IPS DF 19.7 (cell line): ENCODE measurements around the gene MAU2.

ENCODE experiments used
- DNase-seq: peaks from one replicate; pipeline ENCODE4 v3.0.0-alpha.2; 2013; ENCODE audit warnings: low read depth, low spot score

The MAU2 gene

DNA sequence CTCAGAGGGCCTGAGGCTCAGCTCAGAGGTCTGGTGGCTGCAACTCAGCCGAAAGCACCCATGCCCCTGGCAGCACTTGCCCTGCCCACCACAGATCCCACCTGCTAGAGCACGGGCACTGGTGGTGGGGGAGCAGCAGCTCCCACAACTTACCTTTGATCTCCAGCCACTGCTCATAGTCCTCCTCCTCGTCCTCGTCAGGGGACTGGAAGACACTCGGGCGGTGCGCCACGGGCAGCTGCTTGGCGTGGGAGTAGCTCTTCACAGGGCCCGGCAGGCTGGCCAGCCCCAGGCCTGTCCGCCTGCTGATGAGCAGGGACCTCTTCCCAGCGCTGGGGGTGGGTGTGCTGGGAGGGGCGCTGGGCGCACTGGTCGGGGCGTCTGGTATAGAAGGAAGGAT, 14.9 kb upstream of the MAU2 start:
- DNase-seq, result no peak

DNA sequence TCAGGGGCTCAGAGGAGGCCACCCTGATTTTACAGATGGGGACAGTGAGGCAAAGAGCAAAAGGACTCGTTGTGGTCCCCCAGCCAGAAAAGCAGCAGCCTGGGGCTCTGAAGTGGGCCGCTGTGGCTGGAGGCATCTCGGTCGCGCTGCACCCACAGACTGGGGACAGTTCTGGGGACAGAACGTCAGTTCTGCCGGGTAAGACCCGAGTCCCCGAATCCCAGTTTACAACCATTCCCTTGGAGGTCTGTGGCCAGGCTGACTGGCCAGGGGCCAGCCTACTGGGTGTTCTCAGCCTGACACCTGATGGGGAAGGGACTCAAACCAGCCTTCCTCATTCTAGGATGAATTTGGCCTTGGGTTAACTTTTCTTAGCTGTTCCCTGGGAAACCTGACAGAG, 14.4 kb upstream of the MAU2 start:
- DNase-seq, result no peak

DNA sequence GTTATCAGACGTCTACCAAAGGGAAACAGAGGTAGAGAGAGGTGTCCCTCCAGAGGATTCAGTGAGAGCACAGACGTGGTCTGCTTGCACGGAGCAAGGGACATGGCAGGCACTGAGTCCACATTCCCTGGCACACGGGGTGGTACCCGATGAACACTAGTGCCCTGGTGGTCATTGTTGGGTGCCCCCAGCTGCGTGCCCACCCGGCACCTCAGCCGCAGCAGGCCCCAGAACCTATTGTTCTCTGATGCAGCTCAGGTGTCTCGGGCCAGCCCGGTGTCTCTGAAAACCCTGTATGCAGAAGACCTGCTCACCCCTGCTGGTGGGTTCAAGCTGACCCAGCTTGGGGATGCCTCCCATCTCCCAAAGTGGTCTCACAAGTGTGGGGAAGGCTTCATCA, 12.3 kb upstream of the MAU2 start:
- DNase-seq, result no peak

DNA sequence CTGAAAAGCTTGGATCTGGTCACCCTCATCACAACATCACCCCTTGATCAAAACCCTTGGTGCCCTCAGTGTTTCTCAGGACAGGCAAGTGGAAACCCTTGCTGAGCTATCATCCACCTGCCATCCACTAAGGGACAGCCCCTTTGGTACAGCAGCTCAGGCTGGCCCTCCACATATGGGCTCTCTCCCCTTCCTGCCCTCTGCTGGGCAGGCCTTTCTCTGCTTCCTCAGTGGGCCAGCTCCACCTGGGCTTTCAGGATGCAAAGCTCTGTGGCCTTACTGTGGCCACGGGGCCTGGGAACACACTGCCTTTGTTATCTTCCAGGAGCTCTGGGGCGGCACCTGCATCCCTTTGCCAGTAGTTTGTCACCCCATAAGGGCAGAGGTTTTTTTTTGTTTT, 5.2 kb upstream of the MAU2 start:
- DNase-seq, result no peak

DNA sequence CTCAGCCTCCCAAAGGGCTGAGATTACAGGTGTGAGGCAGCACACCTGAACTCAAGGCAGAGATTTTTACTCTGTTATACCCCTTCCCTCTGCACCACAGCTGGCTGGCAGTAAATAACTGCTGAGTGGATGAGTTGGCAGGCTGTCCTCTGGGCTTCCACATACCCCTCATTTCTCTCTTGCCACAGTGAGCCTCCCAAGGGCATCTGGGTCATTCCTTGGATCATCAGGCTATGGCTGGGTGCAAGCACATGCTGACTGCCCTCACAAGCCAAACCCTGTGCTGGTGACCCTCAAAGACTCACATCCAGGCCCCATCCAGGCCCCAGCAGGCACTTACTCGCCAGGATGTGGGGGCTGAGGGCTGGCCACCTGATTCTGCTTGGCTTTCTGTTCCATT, 4.5 kb upstream of the MAU2 start:
- no peak for DNase-seq

DNA sequence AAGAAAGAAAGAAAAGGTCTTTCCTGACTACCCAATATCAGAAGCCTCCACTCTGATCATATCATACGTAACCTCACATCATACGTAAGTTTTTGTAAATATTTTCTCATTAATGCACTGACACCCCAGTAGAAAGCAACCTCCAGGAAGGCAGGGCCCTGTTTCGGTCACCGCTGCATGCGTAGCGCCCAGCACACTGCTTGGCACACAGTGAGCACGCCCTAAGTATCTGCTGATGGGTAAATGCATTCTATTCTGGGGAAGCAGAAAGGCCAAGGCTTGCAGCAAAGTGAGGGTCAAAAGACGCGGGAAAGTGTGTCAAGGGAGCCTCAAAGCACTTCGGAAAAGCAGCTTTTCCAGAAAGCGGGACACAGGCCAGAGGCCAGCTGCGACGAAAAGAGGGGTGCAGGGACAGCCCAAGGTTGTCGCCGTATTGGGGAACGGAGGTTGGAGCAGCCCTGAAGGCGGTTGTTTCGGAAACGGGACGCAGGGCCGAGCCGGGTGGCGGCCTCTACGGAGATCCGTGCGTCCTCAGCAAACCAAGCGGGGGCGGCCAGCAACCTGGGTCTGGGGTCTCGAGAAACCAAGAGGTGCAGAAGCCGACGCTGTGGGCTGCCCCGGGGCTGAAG, 783 bp upstream of the MAU2 start:
- no peak for DNase-seq

DNA sequence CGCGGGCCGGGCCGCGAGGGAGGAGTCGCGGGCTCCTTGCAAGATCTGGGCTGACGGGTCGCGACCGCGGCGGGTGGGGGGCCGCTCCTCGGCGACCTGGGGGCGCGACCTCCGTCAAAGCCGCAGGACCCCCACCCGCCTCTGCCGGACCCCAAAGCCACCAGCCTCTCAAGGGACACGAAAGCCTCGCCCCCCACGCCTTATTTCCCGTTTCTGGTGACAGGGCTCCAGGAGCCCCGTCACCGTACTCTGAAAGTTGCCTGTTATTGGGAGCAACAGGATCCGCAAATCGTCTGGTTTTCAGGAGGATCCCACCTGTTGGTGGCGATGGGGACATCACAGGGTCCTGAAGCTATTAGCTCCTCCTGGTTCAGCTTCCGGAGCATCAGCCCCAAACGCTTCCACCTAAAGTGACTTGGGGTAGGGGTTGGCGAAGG, 530 bp downstream of the MAU2 start:
- no peak for DNase-seq

DNA sequence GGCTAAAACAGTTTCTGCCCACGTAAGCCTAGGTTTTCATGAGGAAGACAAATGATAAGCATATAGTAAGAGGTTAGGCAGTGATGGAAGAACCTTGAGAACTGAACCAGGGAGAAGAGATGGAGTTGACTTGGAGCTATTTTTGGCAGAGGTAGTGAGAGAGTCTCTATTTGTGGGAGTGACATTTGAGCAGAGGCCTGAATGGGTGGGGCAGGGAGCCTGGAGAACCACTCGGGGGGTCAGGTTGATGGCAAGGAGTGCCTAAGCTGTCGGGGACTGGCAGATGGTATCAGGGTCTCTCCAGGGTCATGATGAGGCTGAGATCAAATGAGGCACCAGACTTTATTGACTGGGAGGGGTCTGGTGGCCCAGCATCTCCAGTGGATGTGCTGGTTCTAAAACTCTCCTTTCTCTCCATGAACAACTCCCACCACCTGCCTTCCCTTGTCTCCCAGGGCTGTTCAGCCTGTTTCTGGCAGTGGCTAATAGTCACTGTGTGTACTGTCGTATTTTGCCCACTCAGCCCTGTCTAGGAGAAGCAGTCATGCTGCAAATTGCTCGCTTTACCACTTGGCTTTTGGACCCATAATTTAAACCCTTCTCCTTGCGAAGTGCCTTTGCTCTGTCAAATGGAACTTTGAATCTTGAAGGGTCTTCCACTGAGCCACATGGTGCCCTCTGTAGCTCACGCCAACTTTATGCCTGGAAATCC, 3.6 kb downstream of the MAU2 start:
- DNase-seq, result no peak

DNA sequence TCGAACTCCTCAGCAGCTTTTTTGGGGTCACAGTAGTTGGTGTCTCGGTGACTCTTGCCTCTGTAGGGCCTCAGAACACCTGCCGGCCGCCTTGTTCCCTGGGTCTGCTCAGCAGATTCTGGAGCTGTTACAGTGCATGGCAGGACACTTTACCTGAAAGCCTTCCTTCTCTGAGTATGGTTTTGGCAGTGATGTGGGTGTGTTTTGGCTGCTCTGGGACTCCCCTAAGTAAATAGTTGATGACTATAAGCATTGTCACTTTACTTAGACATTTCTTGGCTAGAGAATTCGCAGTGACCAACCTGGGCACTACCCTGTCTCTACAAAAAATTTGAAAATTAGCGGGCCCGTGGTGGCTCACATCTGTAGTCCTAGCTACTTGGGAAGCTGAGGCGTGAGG, 7.0 kb downstream of the MAU2 start:
- DNase-seq, result no peak

DNA sequence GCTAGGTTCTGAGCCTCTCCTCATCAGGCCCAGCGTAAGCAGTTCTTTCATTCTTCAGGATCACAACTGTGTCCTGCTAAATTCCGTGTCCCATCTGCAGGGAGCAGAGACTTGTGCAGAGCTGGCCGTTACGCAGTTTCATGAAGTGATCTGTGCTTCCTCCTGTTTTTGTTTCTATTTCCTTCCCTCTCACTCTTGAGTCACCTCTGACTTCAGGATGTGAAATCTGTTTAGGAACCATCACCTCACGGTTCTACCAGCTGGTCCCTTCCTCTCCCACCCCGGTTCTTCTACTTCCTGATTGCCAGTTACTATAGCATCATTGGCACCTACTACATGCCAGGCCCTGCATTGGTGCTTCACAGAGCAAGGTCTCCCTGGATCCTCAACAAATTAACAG, 8.5 kb downstream of the MAU2 start:
- DNase-seq, result no peak

DNA sequence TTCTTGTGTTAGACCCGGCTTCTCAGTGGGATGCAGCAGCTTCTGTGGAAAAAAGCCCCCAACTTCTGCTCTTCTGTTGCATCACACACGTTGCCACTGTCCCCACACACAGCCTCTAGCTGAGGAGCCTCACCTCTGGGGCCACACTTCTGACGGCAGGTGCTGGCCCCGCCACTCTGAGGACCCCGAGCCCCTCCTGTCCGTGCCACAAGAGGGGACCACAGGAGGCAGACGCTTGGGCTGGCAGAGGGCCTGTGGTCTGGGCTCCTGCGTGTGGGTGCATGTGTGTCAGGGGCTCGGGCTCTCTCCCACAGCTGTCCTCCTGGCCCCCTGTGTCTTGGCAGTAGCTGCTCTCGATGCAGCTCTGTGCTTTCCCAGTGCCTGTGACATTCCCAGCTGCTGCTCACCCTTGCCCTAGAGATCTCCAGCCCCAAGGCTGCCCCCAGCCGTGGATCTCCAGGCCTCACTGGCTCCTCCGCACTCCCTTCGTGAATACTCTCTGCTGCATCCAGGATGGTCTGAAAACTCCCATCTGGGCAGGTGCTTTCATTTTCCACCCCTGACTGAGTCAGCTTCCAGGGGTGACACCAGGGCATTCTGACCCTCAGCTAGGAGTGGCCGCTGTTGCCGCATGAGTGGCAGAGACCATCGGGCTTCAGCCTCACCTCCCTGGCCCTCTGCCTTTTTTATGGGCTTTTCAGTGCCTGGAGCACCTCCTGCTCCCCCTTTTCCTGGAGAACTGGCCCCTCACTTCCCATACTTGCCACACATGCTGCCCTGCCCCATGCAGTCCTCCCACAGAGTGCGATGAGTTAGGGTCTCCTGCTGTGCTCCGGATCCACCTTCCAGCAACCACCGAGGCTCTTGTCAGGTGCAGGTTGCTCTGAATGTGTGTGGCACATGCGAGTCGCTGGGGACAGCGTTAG, 13.7 kb downstream of the MAU2 start:
- DNase-seq, result no peak

DNA sequence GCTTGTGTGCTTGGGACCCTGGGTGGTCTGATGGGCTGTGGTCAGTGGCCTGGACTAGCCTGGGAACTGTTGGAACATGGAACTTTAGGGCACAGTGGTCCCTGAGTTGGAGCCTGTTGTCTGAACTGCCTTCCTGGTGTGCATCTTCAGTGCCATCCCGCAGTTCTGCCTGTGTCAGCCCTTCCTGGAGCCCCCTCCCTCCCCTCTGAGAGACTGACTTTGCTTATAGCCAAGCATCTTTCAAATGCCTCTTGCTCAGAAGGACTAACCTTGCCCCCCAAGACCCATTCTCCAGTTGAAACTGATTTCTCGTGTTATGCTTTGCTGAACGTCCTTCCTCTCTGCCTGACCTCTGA, 14.3 kb downstream of the MAU2 start:
- no peak for DNase-seq

DNA sequence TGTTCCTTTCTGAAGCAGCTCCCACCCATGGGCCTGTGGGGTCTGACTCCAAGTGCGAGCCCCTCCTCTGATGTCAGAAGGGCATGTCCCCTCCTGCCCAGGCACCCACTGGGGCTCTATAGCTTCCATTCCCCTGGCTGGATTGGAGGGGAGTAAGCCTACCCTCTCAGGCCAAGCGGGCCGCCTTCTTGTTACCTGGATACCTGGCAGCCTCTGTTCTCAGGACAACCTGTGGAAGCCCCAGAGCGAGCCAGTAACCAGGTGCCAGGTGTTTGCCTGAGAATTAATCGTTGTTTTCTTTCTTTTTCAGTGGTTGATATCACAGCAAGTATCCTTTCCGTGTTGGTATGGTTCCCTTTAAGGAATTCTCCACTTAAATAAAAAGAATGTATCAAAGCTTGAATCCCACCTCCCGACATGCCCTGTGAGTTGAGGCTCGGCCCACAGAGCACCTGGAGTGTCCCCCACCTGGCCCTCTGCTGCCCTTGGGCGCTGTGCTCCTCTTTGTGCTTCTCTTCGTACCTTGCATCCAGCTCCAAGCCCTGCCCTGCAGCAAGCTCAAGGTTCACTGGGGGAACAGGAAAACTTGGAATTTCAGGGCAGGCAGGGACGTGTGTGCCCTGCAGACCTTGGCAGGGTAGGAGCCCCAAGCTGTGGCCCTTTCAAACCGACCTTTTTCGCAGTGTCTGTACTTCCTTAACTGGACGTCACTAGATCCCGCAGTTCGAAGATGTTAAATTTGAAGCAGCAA, 15.0 kb downstream of the MAU2 start:
- DNase-seq, result no peak

DNA sequence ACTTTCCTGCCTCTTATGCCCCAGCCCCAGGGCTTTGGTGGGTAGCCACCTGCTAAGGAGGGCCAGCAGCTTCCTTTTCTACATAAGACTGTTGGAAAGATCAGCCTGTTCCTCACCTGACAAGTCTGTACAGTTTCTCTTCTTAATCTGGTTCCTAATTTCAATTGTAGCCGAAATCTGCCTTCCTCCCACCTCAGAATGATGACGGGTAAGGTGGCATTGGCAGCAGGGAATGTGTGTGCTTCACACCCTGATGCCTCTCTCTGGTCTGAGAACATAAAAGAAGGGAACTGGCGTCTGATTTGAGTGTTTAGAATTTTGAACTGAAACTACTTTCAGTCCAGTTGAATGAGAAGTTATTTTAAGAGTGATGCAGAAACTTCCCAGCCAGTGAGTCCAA, 16.0 kb downstream of the MAU2 start:
- DNase-seq, result no peak

DNA sequence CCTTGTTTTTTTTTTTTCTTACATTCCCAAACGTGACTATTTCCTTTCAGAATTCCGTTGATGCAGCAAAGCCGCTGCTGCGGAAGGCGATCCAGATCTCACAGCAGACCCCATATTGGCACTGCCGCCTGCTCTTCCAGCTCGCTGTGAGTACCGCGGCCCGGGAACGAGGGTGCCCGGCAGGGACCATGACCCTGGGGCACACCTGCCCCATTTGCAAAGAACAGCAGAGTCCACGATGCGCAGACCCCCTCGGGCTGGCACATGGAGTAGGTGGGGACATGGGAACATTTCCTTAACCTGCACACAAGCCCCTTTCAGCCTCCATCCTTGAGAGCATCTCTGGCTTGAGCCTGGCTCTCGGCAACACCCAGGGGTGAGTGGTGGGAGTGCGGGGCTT, 16.5 kb downstream of the MAU2 start:
- no peak for DNase-seq

DNA sequence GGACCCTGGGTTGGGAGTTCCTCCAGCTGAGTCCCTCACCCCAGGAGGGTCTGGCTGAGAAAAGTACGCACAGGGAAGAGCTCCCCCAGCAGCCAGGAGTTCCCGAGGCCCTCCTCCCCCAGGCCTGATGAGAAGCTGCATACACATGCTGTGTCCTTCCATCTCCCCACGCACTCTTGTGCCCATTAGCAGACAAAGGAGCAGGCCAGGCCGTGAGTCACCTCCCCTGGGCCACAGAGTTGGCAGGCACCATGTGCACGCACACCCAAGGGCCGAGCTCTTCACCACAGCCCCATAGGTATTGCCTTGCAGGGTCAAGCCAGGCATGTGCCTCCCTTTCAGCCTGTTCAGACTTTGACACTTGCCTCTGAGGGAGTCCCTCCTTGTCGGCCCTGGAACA, 17.5 kb downstream of the MAU2 start:
- DNase-seq, result no peak

DNA sequence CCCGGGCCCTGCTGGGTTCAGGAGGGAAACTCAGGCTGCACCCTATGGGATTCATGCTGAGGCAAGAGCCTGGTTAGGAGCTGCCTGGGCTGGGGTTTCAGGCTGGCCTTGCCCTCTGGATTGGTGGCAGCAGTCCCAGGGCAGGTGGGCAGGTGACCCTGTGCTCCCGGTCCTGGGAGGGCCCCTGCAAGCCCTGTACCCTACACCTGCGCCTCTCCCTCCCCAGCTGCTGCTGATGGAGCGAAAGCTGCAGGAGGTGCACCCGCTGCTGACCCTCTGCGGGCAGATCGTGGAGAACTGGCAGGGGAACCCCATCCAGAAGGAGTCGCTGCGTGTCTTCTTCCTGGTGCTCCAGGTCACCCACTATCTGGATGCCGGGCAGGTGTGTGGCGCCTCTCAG, 20.4 kb downstream of the MAU2 start:
- DNase-seq, result no peak

DNA sequence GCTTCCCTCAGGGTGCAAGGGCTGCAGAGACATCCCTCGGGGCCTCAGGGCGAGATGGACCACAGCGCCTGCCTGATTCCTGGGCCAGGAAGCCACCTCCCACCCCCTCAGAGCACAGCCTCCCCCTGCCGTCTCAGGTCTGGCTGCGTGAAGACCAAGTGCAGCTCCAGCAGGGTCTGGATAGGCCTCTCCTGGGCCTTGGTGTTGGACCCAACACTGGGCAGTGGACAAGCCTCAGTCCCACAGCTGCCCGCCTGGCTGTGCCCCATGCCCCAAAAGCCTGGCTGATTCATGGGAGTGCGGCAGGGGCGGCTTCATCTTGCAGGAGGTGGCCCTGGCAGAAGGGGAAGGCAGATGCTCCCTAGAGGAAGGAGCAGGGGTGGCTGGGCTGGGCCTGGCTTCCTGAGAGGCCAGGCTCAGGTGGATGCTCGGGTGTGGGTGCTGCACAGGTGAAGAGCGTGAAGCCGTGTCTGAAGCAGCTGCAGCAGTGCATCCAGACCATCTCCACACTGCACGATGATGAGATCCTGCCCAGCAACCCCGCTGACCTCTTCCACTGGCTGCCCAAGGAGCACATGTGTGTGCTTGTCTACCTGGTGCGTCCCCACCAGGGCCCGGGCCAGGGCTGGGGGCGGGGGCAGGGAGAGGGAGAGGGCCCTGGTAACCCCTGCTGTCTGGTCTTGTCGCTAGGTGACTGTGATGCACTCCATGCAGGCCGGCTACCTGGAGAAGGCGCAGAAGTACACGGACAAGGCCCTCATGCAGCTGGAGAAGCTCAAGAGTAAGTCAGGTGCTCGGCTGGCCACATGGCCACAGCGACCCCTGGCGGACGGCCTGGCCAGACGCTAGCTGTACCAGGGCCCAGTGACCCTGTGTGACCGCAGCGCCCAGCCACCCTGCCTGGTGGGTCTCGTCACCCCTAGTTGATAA, 21.7 kb downstream of the MAU2 start:
- no peak for DNase-seq

DNA sequence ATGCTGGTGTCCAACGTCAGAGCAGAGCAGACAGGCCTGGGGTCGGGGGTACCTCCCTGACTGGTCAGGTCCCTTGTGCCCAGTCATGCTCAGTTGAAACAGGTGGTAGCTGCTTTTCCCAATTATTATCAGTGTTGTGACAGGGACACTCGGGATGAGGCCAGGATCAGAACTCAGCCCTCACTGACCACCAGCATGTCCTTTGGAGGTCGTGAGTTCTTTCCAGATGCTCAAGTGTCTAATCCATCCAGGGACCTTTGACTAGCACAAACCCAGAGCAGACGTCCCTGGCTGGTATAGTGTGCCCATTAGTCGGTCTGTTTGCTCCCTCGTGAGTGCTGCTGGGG, 22.4 kb downstream of the MAU2 start:
- DNase-seq, result no peak

DNA sequence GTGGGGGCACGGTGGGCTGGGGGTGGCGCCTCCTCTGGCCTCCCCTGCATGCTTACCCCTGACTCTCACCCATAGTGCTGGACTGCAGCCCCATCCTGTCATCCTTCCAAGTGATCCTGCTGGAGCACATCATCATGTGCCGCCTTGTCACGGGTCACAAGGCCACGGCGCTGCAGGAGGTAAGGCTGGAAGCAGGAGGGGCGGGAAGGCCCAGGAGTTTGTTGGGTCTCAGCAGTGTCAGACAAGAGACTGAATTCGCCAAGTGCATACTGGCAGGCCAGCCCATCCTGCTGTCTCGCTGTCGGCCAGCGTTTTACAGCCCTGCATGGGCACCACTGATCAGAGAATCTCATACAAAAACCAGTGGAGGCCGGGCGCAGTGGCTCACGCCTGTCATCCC, 23.1 kb downstream of the MAU2 start:
- no peak for DNase-seq

DNA sequence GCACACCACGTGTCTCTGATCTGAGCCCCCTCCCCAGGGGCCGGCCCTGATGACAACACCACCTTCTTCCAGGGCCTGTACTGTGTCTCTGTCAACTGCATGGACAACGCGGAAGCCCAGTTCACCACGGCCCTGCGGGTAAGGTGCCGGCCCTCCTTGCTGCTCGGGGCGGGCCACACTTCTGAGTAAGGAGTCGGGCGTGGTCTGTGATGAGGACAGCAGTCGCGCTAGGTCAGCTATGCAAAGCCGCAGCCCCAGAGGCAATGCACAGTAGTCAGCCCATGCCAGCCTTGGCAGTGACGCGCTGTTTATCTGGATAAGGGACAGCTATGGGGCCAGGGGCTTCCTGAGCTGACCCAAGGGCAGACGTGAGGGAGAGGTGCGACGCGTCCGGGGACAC, 24.6 kb downstream of the MAU2 start:
- no peak for DNase-seq
